GM18909 (cell line): Measurements from ENCODE around the gene SLC6A1.

Experiments
- ATAC-seq: cut with Tn5 transposase; IDR thresholded peaks from one replicate; pipeline ENCODE4 v1.9.1; 2021; ENCODE audit warnings: mild to moderate bottlenecking; ENCODE audit not compliant: unreplicated experiment, poor library complexity

The SLC6A1 gene

GRCh38 chr3:10988991-10989484, 3.5 kb upstream of the SLC6A1 start:
- ATAC-seq = no peak

DNA sequence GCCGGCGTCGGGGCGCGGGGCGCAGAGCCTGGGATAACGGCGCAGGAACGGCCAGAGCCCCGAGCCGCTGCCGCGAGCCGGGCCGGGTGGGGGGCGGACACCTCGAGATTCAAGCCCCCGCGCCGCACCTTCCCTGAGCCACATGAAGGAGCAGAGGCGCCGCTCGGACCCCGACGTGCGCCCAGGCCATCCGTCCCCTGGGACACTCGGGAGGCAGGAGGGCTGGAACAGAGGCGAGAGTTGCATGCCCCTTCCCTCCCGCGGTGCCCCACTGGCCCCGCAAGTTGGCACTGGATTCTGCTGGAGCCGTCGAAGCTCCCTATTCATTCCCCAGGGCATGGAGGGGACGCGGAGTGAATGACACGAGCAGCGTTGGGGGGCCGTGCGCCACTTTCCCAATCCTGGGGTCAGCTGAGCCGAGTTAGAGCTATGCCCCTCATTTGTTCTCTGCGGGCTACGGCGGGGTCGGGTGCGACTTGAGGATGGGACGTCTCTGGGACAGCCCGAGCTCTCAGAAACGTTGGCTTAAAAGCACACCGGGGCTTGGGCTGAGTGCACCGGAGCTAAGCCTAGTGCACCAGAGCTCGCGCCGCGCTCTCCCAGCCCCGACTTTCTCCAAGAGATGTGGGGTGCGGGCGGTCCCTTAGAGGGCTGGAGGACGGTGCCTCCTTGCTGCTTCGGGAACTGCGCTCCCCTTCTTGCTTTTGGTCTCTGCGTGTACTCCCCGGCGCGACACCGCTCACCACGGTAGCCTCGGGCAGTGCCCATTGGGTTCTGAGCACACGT, 588 bp downstream of the SLC6A1 start:
- no peak for ATAC-seq

- no peak for ATAC-seq
Measured at GRCh38 chr3:10993729-10994065, 1.1 kb downstream of the SLC6A1 start.

GRCh38 chr3:10994306-10994705, 1.8 kb downstream of the SLC6A1 start:
- ATAC-seq = no peak

DNA sequence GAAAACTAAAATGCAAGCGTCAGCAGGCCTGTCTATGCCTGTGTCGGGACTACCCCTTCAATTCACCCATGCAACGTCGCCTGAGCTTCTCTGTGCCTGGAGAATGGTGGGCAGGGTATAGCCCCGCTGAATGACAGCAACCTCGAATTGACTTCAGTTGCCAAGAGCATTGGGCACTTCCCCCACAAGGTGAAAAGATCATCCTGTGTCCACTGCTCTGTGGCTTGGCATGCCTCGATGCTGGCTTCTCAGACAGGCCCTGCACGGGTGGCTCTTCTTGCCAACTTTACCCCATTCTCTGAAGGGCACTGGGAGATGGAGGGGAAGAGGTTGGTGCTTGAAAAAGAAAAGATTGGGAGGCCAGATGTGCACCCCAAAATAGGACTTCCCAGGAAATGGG, 3.3 kb downstream of the SLC6A1 start:
- ATAC-seq = no peak

- no peak for ATAC-seq
Measured at GRCh38 chr3:10996345-10997013, 3.9 kb downstream of the SLC6A1 start.

- ATAC-seq = no peak
Measured at GRCh38 chr3:10997196-10997595, 4.6 kb downstream of the SLC6A1 start.

DNA sequence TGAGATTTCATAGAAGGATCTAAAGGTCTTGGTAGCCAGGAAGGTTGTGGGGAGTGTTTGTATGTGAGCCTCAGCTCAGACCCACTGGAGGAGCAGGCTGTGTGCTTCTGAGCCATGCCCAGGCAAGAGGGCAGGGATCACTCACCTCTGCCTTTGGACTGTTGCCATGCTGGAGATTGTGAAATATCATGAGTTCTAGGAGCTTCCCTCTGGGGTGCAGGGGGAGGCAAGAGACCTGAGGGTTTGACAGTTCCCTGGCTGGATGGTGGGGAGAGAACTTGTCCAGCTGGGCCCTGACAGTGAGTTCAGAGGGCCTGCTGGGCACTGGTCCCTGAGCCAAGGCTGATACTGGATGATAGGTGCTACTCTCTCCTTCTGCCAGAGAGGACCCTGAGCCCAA, 6.0 kb downstream of the SLC6A1 start:
- ATAC-seq = no peak

DNA sequence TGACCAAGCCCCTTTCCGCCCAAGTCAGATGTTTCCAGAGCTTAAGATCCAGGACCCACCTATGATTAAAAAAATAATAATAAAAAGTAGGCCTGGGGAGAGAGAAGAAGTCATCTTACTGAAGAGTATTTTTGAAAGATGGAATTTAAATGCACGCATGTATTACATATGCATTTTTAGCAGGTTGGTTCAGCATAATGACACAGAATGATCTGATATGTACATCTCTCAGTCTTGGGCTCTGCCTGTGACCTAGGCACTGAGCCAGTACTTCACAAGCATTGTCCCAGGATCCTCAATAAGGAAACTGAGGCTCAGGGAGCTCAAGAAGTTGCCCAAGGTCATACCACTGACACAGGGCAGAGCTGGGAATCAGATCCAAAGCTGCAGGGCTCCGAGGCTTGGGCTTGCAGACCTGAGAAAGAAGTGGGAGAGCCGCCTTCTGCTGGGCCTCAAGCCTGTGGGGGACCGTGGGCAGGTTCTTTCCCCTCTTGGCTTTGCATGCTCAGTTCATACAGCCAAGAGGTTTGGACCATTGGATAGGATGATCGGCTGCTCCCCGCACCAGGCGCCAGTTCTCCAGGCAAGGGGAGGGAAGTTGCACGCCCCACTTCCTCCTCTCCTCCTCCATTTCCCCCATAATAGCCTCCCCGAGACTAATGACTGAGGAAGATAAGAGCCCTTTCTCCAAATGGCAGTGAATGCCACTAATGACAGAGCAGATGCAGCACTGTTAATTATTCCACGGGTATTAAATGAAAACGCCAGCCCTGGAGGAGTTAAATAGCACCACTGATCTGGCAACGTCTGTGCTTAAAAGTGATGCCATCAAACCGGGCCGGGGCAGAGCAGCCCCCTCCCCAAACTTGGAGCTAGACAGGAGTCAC, 6.9 kb downstream of the SLC6A1 start:
- ATAC-seq = no peak

- no peak for ATAC-seq
Measured at GRCh38 chr3:11000528-11000927, 8.0 kb downstream of the SLC6A1 start.

GRCh38 chr3:11001020-11001657, 8.6 kb downstream of the SLC6A1 start:
- no peak for ATAC-seq

GRCh38 chr3:11001658-11002021, 9.1 kb downstream of the SLC6A1 start:
- no peak for ATAC-seq

GRCh38 chr3:11002371-11002807, 9.8 kb downstream of the SLC6A1 start:
- no peak for ATAC-seq

- no peak for ATAC-seq
Measured at GRCh38 chr3:11004563-11004962, 12.0 kb downstream of the SLC6A1 start.

DNA sequence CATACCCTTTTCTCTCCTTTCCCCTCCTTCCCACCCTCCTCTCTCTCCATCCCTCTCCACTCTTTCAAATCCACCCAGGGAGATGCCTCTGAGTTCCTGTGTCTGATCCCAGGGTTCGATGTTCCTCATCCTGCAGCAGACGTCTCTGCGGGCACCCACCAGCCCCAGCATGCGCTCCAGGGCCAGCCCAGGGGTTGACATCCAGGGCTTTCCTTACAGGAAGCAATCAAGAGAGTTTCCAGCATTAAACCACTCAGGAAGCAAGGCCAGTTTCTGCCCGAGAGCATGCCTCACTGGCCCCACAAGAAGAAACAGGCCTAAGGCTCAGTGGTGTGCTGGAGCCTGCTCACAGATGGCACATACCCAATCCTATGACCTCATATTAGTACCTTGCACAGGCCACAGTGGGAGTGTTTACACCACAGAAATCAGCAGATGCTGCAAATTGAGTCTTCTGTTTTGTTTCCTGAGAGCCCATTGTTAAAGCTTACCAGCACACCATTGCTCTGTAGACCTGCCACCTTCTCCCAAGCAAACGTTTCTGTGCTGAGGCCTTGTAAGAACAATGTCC, 13.2 kb downstream of the SLC6A1 start:
- no peak for ATAC-seq

GRCh38 chr3:11006986-11007933, 14.7 kb downstream of the SLC6A1 start:
- no peak for ATAC-seq

DNA sequence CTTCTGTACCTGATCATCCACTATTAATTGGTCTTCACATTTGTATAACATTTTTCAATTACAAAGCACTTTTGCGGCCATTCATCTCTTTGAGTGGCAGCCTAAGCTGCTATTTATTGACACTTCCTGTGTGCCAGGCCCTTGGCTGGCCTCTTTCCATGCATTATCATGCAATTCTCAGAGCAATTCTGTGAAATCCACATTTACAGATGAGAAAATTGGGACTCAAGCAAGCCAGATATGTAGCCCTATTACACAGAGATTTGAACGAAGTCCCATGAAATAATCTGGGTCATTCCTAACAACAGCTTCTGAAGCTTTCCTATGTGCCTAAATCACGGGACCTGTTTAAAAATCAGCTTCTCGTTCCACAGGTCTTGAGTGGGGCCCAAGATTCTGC, 17.4 kb downstream of the SLC6A1 start:
- ATAC-seq = no peak

DNA sequence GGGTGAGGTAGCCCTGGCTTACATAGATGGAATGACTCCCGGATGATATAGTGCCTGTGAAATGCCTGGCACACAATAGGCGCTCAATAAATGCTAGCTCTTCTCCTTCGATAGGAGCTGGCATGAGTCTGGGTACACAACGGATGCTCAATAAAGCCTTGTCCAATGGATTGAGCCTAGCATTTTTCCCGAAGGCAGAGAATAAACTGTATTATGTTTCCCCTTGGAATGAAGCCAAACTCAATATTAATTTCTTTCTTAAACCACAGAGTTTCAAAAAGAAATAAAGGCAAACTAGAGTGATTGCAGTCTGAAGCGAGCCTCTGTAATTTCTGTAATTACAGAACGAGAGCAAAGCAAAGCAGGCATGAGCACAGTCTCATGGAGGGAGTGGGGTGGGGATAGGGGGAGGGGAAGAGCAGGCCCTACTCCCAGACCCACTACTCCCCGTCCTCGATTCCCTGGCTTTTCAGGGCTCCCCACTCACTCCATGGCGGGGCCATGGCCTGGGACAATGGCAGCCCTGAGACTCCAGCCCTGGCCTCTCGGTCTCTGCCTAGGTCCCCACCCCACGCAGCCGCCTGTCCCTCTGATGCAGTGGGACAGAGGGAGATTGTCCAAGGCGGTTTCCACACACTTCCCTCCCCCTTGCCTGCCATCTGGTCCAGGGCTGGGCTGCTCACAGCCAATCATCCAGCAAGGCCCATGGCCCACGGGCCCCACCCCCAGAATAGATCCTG, 18.0 kb downstream of the SLC6A1 start:
- no peak for ATAC-seq
